HG03575 (cell line): Measurements from ENCODE around the gene SLC45A2.
"Not testable (repeated sequence)": the region's sequence is repeated elsewhere in the genome, so short reads cannot be mapped to it uniquely, and the experiment has no call there.

Experiments used
- ATAC-seq: cut with Tn5 transposase; IDR thresholded peaks from one replicate; pipeline ENCODE4 v1.9.1; 2021; ENCODE audit not compliant: unreplicated experiment, insufficient number of reproducible peaks, low FRiP score; ENCODE audit errors: extremely low read depth

SLC45A2 gene

GRCh38 chr5:33936381-33937016 lies 48.0 kb downstream of the SLC45A2 start, which contains the start of gene RXFP3:
TSS of gene RXFP3 (plus strand) at chr5:33936386. CDS start at chr5:33936741, 355 bp downstream.
- ATAC-seq = no peak

- ATAC-seq = no peak
These were observed 48.5 kb downstream of the SLC45A2 start for GRCh38 chr5:33936004-33936380.

- ATAC-seq = peak; percentile 21
These were observed 50.3 kb downstream of the SLC45A2 start for GRCh38 chr5:33934176-33934575.

GRCh38 chr5:33933723-33934169 lies 50.7 kb downstream of the SLC45A2 start:
- peak; percentile 59 for ATAC-seq

- no peak for ATAC-seq
These were observed 53.4 kb downstream of the SLC45A2 start for GRCh38 chr5:33931136-33931535.

- no peak for ATAC-seq
These were observed 54.4 kb downstream of the SLC45A2 start for GRCh38 chr5:33929925-33930690.

GRCh38 chr5:33928283-33928682 lies 56.2 kb downstream of the SLC45A2 start:
- ATAC-seq = no peak

- ATAC-seq = no peak
These were observed 56.8 kb downstream of the SLC45A2 start for GRCh38 chr5:33927685-33928084.

GRCh38 chr5:33925278-33925677 lies 59.2 kb downstream of the SLC45A2 start:
- no peak for ATAC-seq

- no peak for ATAC-seq
These were observed 63.5 kb downstream of the SLC45A2 start for GRCh38 chr5:33921002-33921401.

- not testable (repeated sequence) for ATAC-seq
These were observed 69.6 kb downstream of the SLC45A2 start for GRCh38 chr5:33914844-33915243.

GRCh38 chr5:33906248-33906647 lies 78.2 kb downstream of the SLC45A2 start:
- ATAC-seq = not testable (repeated sequence)

- ATAC-seq = no peak
These were observed 79.1 kb downstream of the SLC45A2 start for GRCh38 chr5:33905381-33905780.

- ATAC-seq = no peak
These were observed 81.4 kb downstream of the SLC45A2 start for GRCh38 chr5:33903118-33903517.

GRCh38 chr5:33901156-33901555 lies 83.3 kb downstream of the SLC45A2 start:
- ATAC-seq = no peak
